ENCODE data around the gene PCSK4. TPM values are rescaled to one million over a fixed set of nuclear protein-coding genes. Genes with fewer than 3 reads are reported as not detected.

Gene PCSK4
- total RNA-seq, 4 donors from 2014 or later = 1.4 to 2.4 (median 2.2) TPM

GRCh38 chr19:1529430-1529816, 39.3 kb upstream of the PCSK4 start:
- TF ChIP-seq CTCF (IDR thresholded peaks at IDR 0.05) = no peak
- no peak for ATAC-seq (ENCODE audit: low FRiP score)

GRCh38 chr19:1528596-1529429, 38.7 kb upstream of the PCSK4 start:
- no peak for TF ChIP-seq CTCF (IDR thresholded peaks at IDR 0.05)
- DNase-seq (ENCODE audit: low spot score) (no peak), ATAC-seq (ENCODE audit: low FRiP score) (no peak)

More at GRCh38 chr19:1529430-1529816, 39.3 kb upstream of the PCSK4 start:
- no peak for DNase-seq (ENCODE audit: low spot score)

- DNase-seq (ENCODE audit: low spot score) = no peak
- no peak for TF ChIP-seq CTCF (IDR thresholded peaks at IDR 0.05)
These were observed 37.6 kb upstream of the PCSK4 start for GRCh38 chr19:1527650-1528309.

GRCh38 chr19:1526979-1527649, 37.0 kb upstream of the PCSK4 start:
- no peak for ATAC-seq (ENCODE audit: low FRiP score)
- DNase-seq (ENCODE audit: low spot score) = no peak
- no peak for TF ChIP-seq CTCF (IDR thresholded peaks at IDR 0.05)

More at GRCh38 chr19:1527650-1528309, 37.6 kb upstream of the PCSK4 start:
- no peak for ATAC-seq (ENCODE audit: low FRiP score)

GRCh38 chr19:1526066-1526778, 36.1 kb upstream of the PCSK4 start:
- no peak for DNase-seq (ENCODE audit: low spot score)
- no peak for ATAC-seq (ENCODE audit: low FRiP score)
- TF ChIP-seq CTCF (IDR thresholded peaks at IDR 0.05) = no peak

- DNase-seq (ENCODE audit: low spot score) (no peak), ATAC-seq (ENCODE audit: low FRiP score) (no peak)
- no peak for TF ChIP-seq CTCF (IDR thresholded peaks at IDR 0.05)
These were observed 35.2 kb upstream of the PCSK4 start for GRCh38 chr19:1525343-1525742.
